HepG2 (cell line): Measurements from ENCODE around the gene SMURF1. TPM values are rescaled to one million over a fixed set of nuclear protein-coding genes. Genes with fewer than 3 reads are reported as not detected.

Experiments used
- ATAD3A ChIP-seq: sonication (generic); formaldehyde crosslinking; IDR thresholded peaks from 2 replicates; pipeline ENCODE4 v1.4.0; 2020; ENCODE audit warnings: missing genetic modification reagents
- BCL6 ChIP-seq: IDR thresholded peaks from 2 replicates; pipeline ENCODE4 v1.6.1; 2016; ENCODE audit warnings: missing genetic modification reagents, missing compliant biosample characterization
- FOXJ3 ChIP-seq: sonication (generic); formaldehyde crosslinking; IDR thresholded peaks from 2 replicates; pipeline ENCODE4 v1.4.0; 2020; ENCODE audit warnings: missing genetic modification reagents, mild to moderate bottlenecking, borderline replicate concordance
- HMG20A ChIP-seq: IDR thresholded peaks from 2 replicates; pipeline ENCODE4 v1.6.1; 2016; ENCODE audit warnings: borderline replicate concordance
- HNF4G ChIP-seq, 2 experiments: sonication (generic) in 1 of 2; formaldehyde crosslinking in 1 of 2; IDR thresholded peaks; 2 replicates each; pipeline versions ENCODE4 v1.4.0 to v1.6.1; 2011 to 2020; ENCODE audit warnings: borderline replicate concordance in 2 of 2, low read depth in 2 of 2, mild to moderate bottlenecking in 2 of 2, low read length in 1 of 2, missing genetic modification reagents in 1 of 2, moderate library complexity in 1 of 2
- ISL2 ChIP-seq: sonication (generic); formaldehyde crosslinking; IDR thresholded peaks from 2 replicates; pipeline ENCODE4 v1.5.0; 2020; ENCODE audit warnings: missing genetic modification reagents
- KDM6A ChIP-seq: IDR thresholded peaks from 2 replicates; pipeline ENCODE4 v1.6.1; 2016; ENCODE audit warnings: low read depth
- MEIS1 ChIP-seq: sonication (generic); formaldehyde crosslinking; IDR thresholded peaks from 2 replicates; pipeline ENCODE4 v1.9.0; 2021; ENCODE audit warnings: mild to moderate bottlenecking, missing genetic modification reagents, moderate library complexity, borderline replicate concordance
- NAIF1 ChIP-seq: sonication (generic); formaldehyde crosslinking; IDR thresholded peaks from 2 replicates; pipeline ENCODE4 v1.5.0; 2020; ENCODE audit warnings: mild to moderate bottlenecking, missing genetic modification reagents, borderline replicate concordance
- ONECUT2 ChIP-seq: sonication (generic); formaldehyde crosslinking; IDR thresholded peaks from 2 replicates; pipeline ENCODE4 v1.4.0; 2020; ENCODE audit warnings: missing genetic modification reagents
- PAF1 ChIP-seq: IDR thresholded peaks from 2 replicates; pipeline ENCODE4 v1.6.1; 2016; ENCODE audit warnings: missing genetic modification reagents, missing compliant biosample characterization
- SP5 ChIP-seq: IDR thresholded peaks from 2 replicates; pipeline ENCODE4 v1.6.1; 2016; ENCODE audit warnings: low read depth, borderline replicate concordance
- TEAD3 ChIP-seq: optimal IDR thresholded peaks from 2 replicates; pipeline ENCODE3; 2016; ENCODE audit warnings: borderline replicate concordance
- ZBTB20 ChIP-seq: sonication (generic); formaldehyde crosslinking; IDR thresholded peaks from 2 replicates; pipeline ENCODE4 v1.8.1; 2023; ENCODE audit warnings: missing genetic modification reagents, low read depth, mild to moderate bottlenecking, borderline replicate concordance
- ZBTB21 ChIP-seq: sonication (generic); formaldehyde crosslinking; IDR thresholded peaks from 2 replicates; pipeline ENCODE4 v1.4.0; 2020; ENCODE audit warnings: missing genetic modification reagents
- ZMYM2 ChIP-seq: sonication (generic); formaldehyde crosslinking; IDR thresholded peaks from 2 replicates; pipeline ENCODE4 v1.8.0; 2022; ENCODE audit warnings: mild to moderate bottlenecking, missing genetic modification reagents
- ZMYM4 ChIP-seq: sonication (generic); formaldehyde crosslinking; IDR thresholded peaks from 2 replicates; pipeline ENCODE4 v1.8.1; 2023; ENCODE audit warnings: mild to moderate bottlenecking, missing genetic modification reagents
- ZNF20 ChIP-seq: sonication (generic); formaldehyde crosslinking; IDR thresholded peaks from 2 replicates; pipeline ENCODE4 v1.4.0; 2020; ENCODE audit warnings: mild to moderate bottlenecking, moderate library complexity, missing genetic modification reagents
- polyA plus RNA-seq, 8 experiments: library from polyadenylated mRNA; depleted of rRNA in 3 of 8; stranded (reverse) in 7 of 8; unstranded in 1 of 8; fragments of >200 nt; fragmentation: Illumina TruSeq in 4 of 8; extraction: Trizol in 4 of 8; gene quantifications; 2 replicates each; pipeline versions ENCODE4 v1.2.1 to v1.2.3, GENCODE V29; 2011 to 2016; ENCODE audit warnings: low read depth in 4 of 8, missing spikeins in 1 of 8, mixed read lengths in 1 of 8; ENCODE audit not compliant: insufficient read depth in 1 of 8
- total RNA-seq, 5 experiments: library from RNA; depleted of rRNA; stranded (reverse); fragments of >200 nt; fragmentation: Illumina TruSeq; extraction: Trizol; gene quantifications; 2 replicates each; pipeline ENCODE4 v1.2.3, GENCODE V29; 2016; ENCODE audit warnings: low read depth in 1 of 5
- TF ChIP-seq, protein P1 (sequence below): sonication (generic); formaldehyde crosslinking; IDR thresholded peaks from 2 replicates; pipeline ENCODE4 v1.4.0; 2020; ENCODE audit warnings: missing genetic modification reagents
- TF ChIP-seq, protein P2 (sequence below): sonication (generic); formaldehyde crosslinking; IDR thresholded peaks from 2 replicates; pipeline ENCODE4 v1.5.0; 2020; ENCODE audit warnings: mild to moderate bottlenecking, missing genetic modification reagents, borderline replicate concordance
- TF ChIP-seq, protein P3 (sequence below): IDR thresholded peaks from 2 replicates; pipeline ENCODE4 v1.6.1; 2016
- TF ChIP-seq, protein P4 (sequence below): sonication (generic); formaldehyde crosslinking; IDR thresholded peaks from 2 replicates; pipeline ENCODE4 v1.4.0; 2020; ENCODE audit warnings: missing genetic modification reagents, borderline replicate concordance

The SMURF1 gene
- total and polyA plus RNA-seq, 2 of the 13 experiments (the other 11 are each of a cell fraction or from before 2014, with no cell fraction given): 8.3 to 11.1 TPM

DNA sequence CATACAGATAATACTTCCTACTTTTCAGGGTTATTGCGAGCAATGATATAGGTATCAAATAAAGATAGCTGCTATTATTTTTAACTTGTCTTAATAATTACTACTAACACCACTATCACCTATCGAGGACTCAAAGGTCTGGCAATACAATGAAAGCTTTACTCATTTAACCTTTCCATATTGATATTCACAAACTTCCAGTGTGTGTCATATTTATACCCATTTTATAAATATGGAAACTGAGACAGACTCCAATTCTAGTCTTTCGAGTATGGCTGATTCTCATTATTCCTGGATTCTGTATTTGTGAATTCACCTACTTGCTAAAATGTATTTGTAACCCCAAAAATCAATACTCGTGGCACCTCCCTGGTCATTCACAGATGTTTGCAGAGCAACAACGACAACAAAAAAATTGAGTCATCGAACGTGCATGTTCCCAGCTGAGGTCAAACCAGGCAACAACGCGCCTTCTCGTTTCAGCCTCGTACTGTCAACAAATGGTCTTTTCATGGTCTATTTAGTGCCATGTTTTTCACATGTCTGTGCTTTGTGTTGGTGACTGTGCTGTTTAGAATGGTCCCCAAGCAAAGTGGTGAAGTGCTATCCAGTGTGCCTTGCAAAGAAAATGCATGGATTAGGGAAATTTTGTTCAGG lies 51.7 kb downstream of the SMURF1 start (continued):
- TF ChIP-seq, protein P1, sequence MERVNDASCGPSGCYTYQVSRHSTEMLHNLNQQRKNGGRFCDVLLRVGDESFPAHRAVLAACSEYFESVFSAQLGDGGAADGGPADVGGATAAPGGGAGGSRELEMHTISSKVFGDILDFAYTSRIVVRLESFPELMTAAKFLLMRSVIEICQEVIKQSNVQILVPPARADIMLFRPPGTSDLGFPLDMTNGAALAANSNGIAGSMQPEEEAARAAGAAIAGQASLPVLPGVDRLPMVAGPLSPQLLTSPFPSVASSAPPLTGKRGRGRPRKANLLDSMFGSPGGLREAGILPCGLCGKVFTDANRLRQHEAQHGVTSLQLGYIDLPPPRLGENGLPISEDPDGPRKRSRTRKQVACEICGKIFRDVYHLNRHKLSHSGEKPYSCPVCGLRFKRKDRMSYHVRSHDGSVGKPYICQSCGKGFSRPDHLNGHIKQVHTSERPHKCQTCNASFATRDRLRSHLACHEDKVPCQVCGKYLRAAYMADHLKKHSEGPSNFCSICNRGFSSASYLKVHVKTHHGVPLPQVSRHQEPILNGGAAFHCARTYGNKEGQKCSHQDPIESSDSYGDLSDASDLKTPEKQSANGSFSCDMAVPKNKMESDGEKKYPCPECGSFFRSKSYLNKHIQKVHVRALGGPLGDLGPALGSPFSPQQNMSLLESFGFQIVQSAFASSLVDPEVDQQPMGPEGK (CRISPR knock-in tag): peak; percentile 45; the same call in 1 of the 2 replicates
- TF ChIP-seq ISL2 (CRISPR knock-in tag) (0 out of 2 replicates have a peak, but pooled peaks have one; percentile 18), SP5 (CRISPR knock-in tag) (peak; percentile 78), PAF1 (CRISPR knock-in tag) (no peak), BCL6 (CRISPR knock-in tag) (peak; percentile 88), ZMYM4 (CRISPR knock-in tag) (peak; percentile 76), KDM6A (CRISPR knock-in tag) (0 out of 2 replicates have a peak, but pooled peaks have one; percentile 32), ATAD3A (no peak), MEIS1 (CRISPR knock-in tag) (peak; percentile 27; the same call in 1 of the 2 replicates), ZMYM2 (CRISPR knock-in tag) (peak; percentile 57; the same call in 1 of the 2 replicates), ZBTB20 (no peak), TEAD3 (peak; percentile 77), ZNF20 (no peak), NAIF1 (CRISPR knock-in tag) (no peak), ZBTB21 (peak; percentile 51; the same call in 1 of the 2 replicates), HMG20A (CRISPR knock-in tag) (peak; percentile 81; the same call in 1 of the 2 replicates), FOXJ3 (0 out of 2 replicates have a peak, but pooled peaks have one; percentile 45), HNF4G (IDR thresholded peaks at IDR 0.05; ENCODE audit: borderline replicate concordance, low read depth, low read length) (0 out of 2 replicates have a peak, but pooled peaks have one; percentile 29), HNF4G (CRISPR knock-in tag; IDR thresholded peaks at IDR 0.05; ENCODE audit: borderline replicate concordance, low read depth) (no peak), ONECUT2 (peak; percentile 97)
- TF ChIP-seq, protein P2, sequence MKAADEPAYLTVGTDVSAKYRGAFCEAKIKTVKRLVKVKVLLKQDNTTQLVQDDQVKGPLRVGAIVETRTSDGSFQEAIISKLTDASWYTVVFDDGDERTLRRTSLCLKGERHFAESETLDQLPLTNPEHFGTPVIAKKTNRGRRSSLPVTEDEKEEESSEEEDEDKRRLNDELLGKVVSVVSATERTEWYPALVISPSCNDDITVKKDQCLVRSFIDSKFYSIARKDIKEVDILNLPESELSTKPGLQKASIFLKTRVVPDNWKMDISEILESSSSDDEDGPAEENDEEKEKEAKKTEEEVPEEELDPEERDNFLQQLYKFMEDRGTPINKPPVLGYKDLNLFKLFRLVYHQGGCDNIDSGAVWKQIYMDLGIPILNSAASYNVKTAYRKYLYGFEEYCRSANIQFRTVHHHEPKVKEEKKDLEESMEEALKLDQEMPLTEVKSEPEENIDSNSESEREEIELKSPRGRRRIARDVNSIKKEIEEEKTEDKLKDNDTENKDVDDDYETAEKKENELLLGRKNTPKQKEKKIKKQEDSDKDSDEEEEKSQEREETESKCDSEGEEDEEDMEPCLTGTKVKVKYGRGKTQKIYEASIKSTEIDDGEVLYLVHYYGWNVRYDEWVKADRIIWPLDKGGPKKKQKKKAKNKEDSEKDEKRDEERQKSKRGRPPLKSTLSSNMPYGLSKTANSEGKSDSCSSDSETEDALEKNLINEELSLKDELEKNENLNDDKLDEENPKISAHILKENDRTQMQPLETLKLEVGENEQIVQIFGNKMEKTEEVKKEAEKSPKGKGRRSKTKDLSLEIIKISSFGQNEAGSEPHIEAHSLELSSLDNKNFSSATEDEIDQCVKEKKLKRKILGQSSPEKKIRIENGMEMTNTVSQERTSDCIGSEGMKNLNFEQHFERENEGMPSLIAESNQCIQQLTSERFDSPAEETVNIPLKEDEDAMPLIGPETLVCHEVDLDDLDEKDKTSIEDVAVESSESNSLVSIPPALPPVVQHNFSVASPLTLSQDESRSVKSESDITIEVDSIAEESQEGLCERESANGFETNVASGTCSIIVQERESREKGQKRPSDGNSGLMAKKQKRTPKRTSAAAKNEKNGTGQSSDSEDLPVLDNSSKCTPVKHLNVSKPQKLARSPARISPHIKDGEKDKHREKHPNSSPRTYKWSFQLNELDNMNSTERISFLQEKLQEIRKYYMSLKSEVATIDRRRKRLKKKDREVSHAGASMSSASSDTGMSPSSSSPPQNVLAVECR: peak; percentile 54; the same call in 1 of the 2 replicates
- TF ChIP-seq, protein P3, sequence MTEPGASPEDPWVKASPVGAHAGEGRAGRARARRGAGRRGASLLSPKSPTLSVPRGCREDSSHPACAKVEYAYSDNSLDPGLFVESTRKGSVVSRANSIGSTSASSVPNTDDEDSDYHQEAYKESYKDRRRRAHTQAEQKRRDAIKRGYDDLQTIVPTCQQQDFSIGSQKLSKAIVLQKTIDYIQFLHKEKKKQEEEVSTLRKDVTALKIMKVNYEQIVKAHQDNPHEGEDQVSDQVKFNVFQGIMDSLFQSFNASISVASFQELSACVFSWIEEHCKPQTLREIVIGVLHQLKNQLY (CRISPR knock-in tag): peak; percentile 42; the same call in 1 of the 2 replicates
- TF ChIP-seq, protein P4, sequence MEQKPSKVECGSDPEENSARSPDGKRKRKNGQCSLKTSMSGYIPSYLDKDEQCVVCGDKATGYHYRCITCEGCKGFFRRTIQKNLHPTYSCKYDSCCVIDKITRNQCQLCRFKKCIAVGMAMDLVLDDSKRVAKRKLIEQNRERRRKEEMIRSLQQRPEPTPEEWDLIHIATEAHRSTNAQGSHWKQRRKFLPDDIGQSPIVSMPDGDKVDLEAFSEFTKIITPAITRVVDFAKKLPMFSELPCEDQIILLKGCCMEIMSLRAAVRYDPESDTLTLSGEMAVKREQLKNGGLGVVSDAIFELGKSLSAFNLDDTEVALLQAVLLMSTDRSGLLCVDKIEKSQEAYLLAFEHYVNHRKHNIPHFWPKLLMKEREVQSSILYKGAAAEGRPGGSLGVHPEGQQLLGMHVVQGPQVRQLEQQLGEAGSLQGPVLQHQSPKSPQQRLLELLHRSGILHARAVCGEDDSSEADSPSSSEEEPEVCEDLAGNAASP (CRISPR knock-in tag): peak; percentile 99
